Measurements from ENCODE around the gene ABCC10. TPM values are rescaled to one million over a fixed set of nuclear protein-coding genes. Genes with fewer than 3 reads are reported as not detected.

Gene ABCC10
- total RNA-seq, 1 experiment from 2014 or later: 25.5 TPM

GRCh38 chr6:43426928-43427405, 374 bp upstream of the ABCC10 start:
- TF ChIP-seq ZNF416 (CRISPR knock-in tag; IDR thresholded peaks at IDR 0.05): no peak
- TF ChIP-seq CREM (CRISPR knock-in tag; IDR thresholded peaks at IDR 0.05): peak; percentile 72; the same call in 1 of the 2 replicates
- TF ChIP-seq ZBTB21 (CRISPR knock-in tag; IDR thresholded peaks at IDR 0.05; ENCODE audit: borderline replicate concordance): peak; percentile 95; the same call in 1 of the 2 replicates
- no peak for TF ChIP-seq AR (CRISPR knock-in tag; IDR thresholded peaks at IDR 0.05)
- H3K4me3 Mint-ChIP-seq: peak overlapping the region; percentile 90
- ATAC-seq: peak; percentile 57

GRCh38 chr6:43428112-43428570, 800 bp downstream of the ABCC10 start:
- peak; percentile 2; the same call in 1 of the 2 replicates for ATAC-seq
- H3K36me3 Mint-ChIP-seq: peaks cover 8% of the 10 kb centered on the region
- H3K27ac Mint-ChIP-seq: peak overlapping the region; percentile 20
- peaks cover 15% of the 10 kb centered on the region for H3K4me1 Mint-ChIP-seq
- ChIA-PET CTCF (interaction anchor here (1.1 to 1.3 kb wide), 2 partner anchors 72 to 79 kb away, joined by 3 read pairs; no protein-coding TSS in a partner anchor), POLR2A (interaction anchor here (0.6 kb wide), 1 partner anchor 94 kb away, joined by 3 read pairs; no protein-coding TSS in a partner anchor)
- H3K4me3 Mint-ChIP-seq: peak overlapping the region; percentile 90
- peaks cover 5% of the 10 kb centered on the region for H3K27me3 Mint-ChIP-seq (ENCODE audit: low read depth)
- H3K9me3 Mint-ChIP-seq: peaks cover 3% of the 10 kb centered on the region
- no peak for DNase-seq (ENCODE audit: low spot score)
- TF ChIP-seq ATF1 (CRISPR knock-in tag; IDR thresholded peaks at IDR 0.05): 0 out of 2 replicates have a peak, but pooled peaks have one; percentile 44
- TF ChIP-seq NR3C1 (CRISPR knock-in tag; conservative IDR thresholded peaks at IDR 0.05; ENCODE audit: low read depth): no peak

More at GRCh38 chr6:43426928-43427405, 374 bp upstream of the ABCC10 start:
- ChIA-PET POLR2A (no interaction called here), CTCF (interaction anchor here (0.6 to 1.3 kb wide), 10 partner anchors 13 to 198 kb away, joined by 3 to 6 read pairs (median 3); partner anchors contain the start of genes DLK2 and DNPH1)
- H3K27ac Mint-ChIP-seq: peak overlapping the region; percentile 96
- H3K9me3 Mint-ChIP-seq: peaks cover 3% of the 10 kb centered on the region
- no peak for DNase-seq (ENCODE audit: low spot score)
- H3K27me3 Mint-ChIP-seq (ENCODE audit: low read depth): peaks cover 17% of the 10 kb centered on the region
- H3K4me1 Mint-ChIP-seq: peaks cover 15% of the 10 kb centered on the region
- peaks cover 8% of the 10 kb centered on the region for H3K36me3 Mint-ChIP-seq

- Mint-ChIP-seq H3K36me3 (peaks cover 8% of the 10 kb centered on the region), H3K4me1 (peaks cover 15% of the 10 kb centered on the region), H3K9me3 (peaks cover 3% of the 10 kb centered on the region), H3K4me3 (peak overlapping the region; percentile 90), H3K27ac (peak overlapping the region; percentile 52), H3K27me3 (ENCODE audit: low read depth) (peaks cover 3% of the 10 kb centered on the region; the same call in 1 of the 2 replicates)
- CTCF ChIA-PET: no interaction called here
- TF ChIP-seq CREB1 (CRISPR knock-in tag; IDR thresholded peaks at IDR 0.05): no peak
- TF ChIP-seq SMAD4 (CRISPR knock-in tag; IDR thresholded peaks at IDR 0.05): no peak
- no peak for TF ChIP-seq ERG (CRISPR knock-in tag; IDR thresholded peaks at IDR 0.05)
- no peak for TF ChIP-seq JAZF1 (CRISPR knock-in tag; IDR thresholded peaks at IDR 0.05)
- no peak for TF ChIP-seq PREB (CRISPR knock-in tag; IDR thresholded peaks at IDR 0.05; ENCODE audit: borderline replicate concordance)
- no peak for TF ChIP-seq NR2C2 (CRISPR knock-in tag; IDR thresholded peaks at IDR 0.05)
- no peak for TF ChIP-seq FOXP4 (CRISPR knock-in tag; IDR thresholded peaks at IDR 0.05)
- TF ChIP-seq SMAD3 (CRISPR knock-in tag; IDR thresholded peaks at IDR 0.05; ENCODE audit: borderline replicate concordance): no peak
- TF ChIP-seq ARID4B (CRISPR knock-in tag; IDR thresholded peaks at IDR 0.05; ENCODE audit: borderline replicate concordance): no peak
- no peak for TF ChIP-seq ZNF138 (CRISPR knock-in tag; conservative IDR thresholded peaks at IDR 0.05)
- TF ChIP-seq ATF3 (CRISPR knock-in tag; conservative IDR thresholded peaks at IDR 0.05): no peak
- POLR2A ChIA-PET: no interaction called here
- DNase-seq (ENCODE audit: low spot score) (no peak), ATAC-seq (no peak)
These were observed 1.5 kb downstream of the ABCC10 start for GRCh38 chr6:43428874-43429273.
